CD14-positive monocyte (primary cell): Measurements from ENCODE around the gene ABCB9. TPM values are rescaled to one million over a fixed set of nuclear protein-coding genes. Genes with fewer than 3 reads are reported as not detected.

Source experiments
- DNase-seq, 3 donors: peaks; one replicate each; pipeline ENCODE4 v3.0.0-alpha.2; 2011 to 2022
- H2AFZ ChIP-seq: 2 replicates; pipeline ENCODE4 v1.6.0; 2012; ENCODE audit warnings: mild to moderate bottlenecking, low read depth, low read length, inconsistent platforms; ENCODE audit not compliant: insufficient read depth, poor library complexity, severe bottlenecking
- H3K27ac ChIP-seq, 2 donors: 1 replicate in 1 of 2; 2 replicates in 1 of 2; pipeline ENCODE4 v1.5.1; 2012 to 2013; ENCODE audit warnings: low read length in 2 of 2, control low read depth in 1 of 2, inconsistent platforms in 1 of 2, low read depth in 1 of 2, mild to moderate bottlenecking in 1 of 2
- H3K27me3 ChIP-seq, 2 donors: one replicate each; pipeline versions ENCODE4 v1.6.0 to v1.6.1; 2011 to 2013; ENCODE audit warnings: low read length in 2 of 2; ENCODE audit not compliant: control insufficient read depth in 2 of 2, insufficient read depth in 2 of 2
- H3K36me3 ChIP-seq, 2 donors: replicated peaks in 1 of 2; 1 replicate in 1 of 2; 2 replicates in 1 of 2; pipeline versions ENCODE4 v1.5.1 to v1.6.1; 2012 to 2013; ENCODE audit warnings: low read length in 2 of 2, control low read depth in 1 of 2, inconsistent platforms in 1 of 2, mild to moderate bottlenecking in 1 of 2; ENCODE audit not compliant: insufficient read depth in 2 of 2, control insufficient read depth in 1 of 2
- H3K4me1 ChIP-seq, 2 donors: 1 replicate in 1 of 2; 2 replicates in 1 of 2; pipeline versions ENCODE4 v1.5.1 to v1.6.1; 2012 to 2013; ENCODE audit warnings: low read length in 2 of 2, control low read depth in 1 of 2, inconsistent platforms in 1 of 2, mild to moderate bottlenecking in 1 of 2, moderate library complexity in 1 of 2; ENCODE audit not compliant: insufficient read depth in 2 of 2, control insufficient read depth in 1 of 2
- H3K4me2 ChIP-seq: replicated peaks from 2 replicates; pipeline ENCODE3; 2012; ENCODE audit warnings: low read length, moderate library complexity, mild to moderate bottlenecking; ENCODE audit not compliant: poor library complexity, severe bottlenecking; ENCODE audit errors: extremely low read depth
- H3K4me3 ChIP-seq, 3 experiments: fragments of 200-600 bp in 1 of 3; sonication (generic) in 1 of 3; replicated peaks in 1 of 3; 1 replicate in 2 of 3; 2 replicates in 1 of 3; pipeline ENCODE4 v1.5.1; 2011 to 2013; ENCODE audit warnings: low read length in 3 of 3, mild to moderate bottlenecking in 3 of 3, control low read depth in 2 of 3, low read depth in 2 of 3, inconsistent platforms in 1 of 3, moderate library complexity in 1 of 3
- H3K79me2 ChIP-seq: 2 replicates; pipeline ENCODE4 v1.6.0; 2012; ENCODE audit warnings: mild to moderate bottlenecking, control low read depth, inconsistent platforms, low read length, moderate library complexity; ENCODE audit not compliant: insufficient read depth
- H3K9ac ChIP-seq: 2 replicates; pipeline ENCODE4 v1.6.0; 2017; ENCODE audit warnings: low read length, mild to moderate bottlenecking; ENCODE audit not compliant: insufficient read depth, poor library complexity, severe bottlenecking
- H3K9me3 ChIP-seq, 2 donors: replicated peaks in 1 of 2; 1 replicate in 1 of 2; 2 replicates in 1 of 2; pipeline versions ENCODE4 v1.5.1 to v1.6.1; 2012 to 2013; ENCODE audit warnings: low read length in 2 of 2, control low read depth in 1 of 2; ENCODE audit not compliant: control insufficient read depth in 1 of 2, insufficient read depth in 1 of 2
- H4K20me1 ChIP-seq: 2 replicates; pipeline ENCODE4 v1.6.0; 2012; ENCODE audit warnings: mild to moderate bottlenecking, low read length, control low read depth, moderate library complexity; ENCODE audit not compliant: insufficient read depth
- H3K27ac Mint-ChIP-seq, 7 donors: one replicate each; pipeline ENCODE4 v1.8.0; 2020; ENCODE audit warnings: mild to moderate bottlenecking in 7 of 7, mixed read lengths in 7 of 7, moderate library complexity in 6 of 7, inconsistent platforms in 2 of 7
- H3K27me3 Mint-ChIP-seq, 3 donors: one replicate each; pipeline ENCODE4 v1.8.0; 2021 to 2022; ENCODE audit warnings: low read depth in 3 of 3, mild to moderate bottlenecking in 3 of 3, mixed read lengths in 3 of 3, moderate library complexity in 3 of 3, inconsistent platforms in 1 of 3
- H3K36me3 Mint-ChIP-seq, 2 donors: one replicate each; pipeline ENCODE4 v1.8.0; 2020; ENCODE audit warnings: mixed read lengths in 2 of 2, inconsistent platforms in 1 of 2, mild to moderate bottlenecking in 1 of 2
- H3K4me1 Mint-ChIP-seq: one replicate; pipeline ENCODE4 v1.8.0; 2020; ENCODE audit warnings: mild to moderate bottlenecking, mixed read lengths
- H3K4me3 Mint-ChIP-seq, 2 donors: one replicate each; pipeline ENCODE4 v1.8.0; 2020; ENCODE audit warnings: mild to moderate bottlenecking in 2 of 2, mixed read lengths in 2 of 2, moderate library complexity in 1 of 2
- H3K9me3 Mint-ChIP-seq, 7 donors: one replicate each; pipeline ENCODE4 v1.8.0; 2020 to 2022; ENCODE audit warnings: mixed read lengths in 7 of 7, mild to moderate bottlenecking in 6 of 7, moderate library complexity in 6 of 7, inconsistent platforms in 2 of 7
- CTCF ChIP-seq: fragments of 200-600 bp; IDR thresholded peaks from one replicate; pipeline ENCODE4 v1.8.0; 2022; ENCODE audit warnings: antibody characterized with exemption, mild to moderate bottlenecking
- WGBS: methylation state at CpG from one replicate; pipeline ENCODE4 v1.1.5; 2013; ENCODE audit warnings: missing lambda C conversion rate; ENCODE audit not compliant: insufficient coverage; 5-methylcytosine and 5-hydroxymethylcytosine counted together
- intact Hi-C, 2 donors: fragments of 100-400 bp; cut with micrococcal nuclease; formaldehyde crosslinking; loops; one replicate each; pipeline versions ENCODE4 v1.15.0 to v1.15.1; 2023
- polyA plus RNA-seq, 3 donors: library from polyadenylated mRNA; depleted of rRNA in 1 of 3; unstranded in 2 of 3; stranded (reverse) in 1 of 3; fragments of 300-500 nt in 2 of 3; fragments of >200 nt in 1 of 3; fragmentation: Illumina TruSeq in 2 of 3; gene quantifications; 1 replicate in 2 of 3; 2 replicates in 1 of 3; pipeline ENCODE4 v1.2.3, GENCODE V29; 2012 to 2021

Gene ABCB9
- polyA plus RNA-seq, 3 donors, result 0.14 to 1.2 (median 0.22) TPM

DNA sequence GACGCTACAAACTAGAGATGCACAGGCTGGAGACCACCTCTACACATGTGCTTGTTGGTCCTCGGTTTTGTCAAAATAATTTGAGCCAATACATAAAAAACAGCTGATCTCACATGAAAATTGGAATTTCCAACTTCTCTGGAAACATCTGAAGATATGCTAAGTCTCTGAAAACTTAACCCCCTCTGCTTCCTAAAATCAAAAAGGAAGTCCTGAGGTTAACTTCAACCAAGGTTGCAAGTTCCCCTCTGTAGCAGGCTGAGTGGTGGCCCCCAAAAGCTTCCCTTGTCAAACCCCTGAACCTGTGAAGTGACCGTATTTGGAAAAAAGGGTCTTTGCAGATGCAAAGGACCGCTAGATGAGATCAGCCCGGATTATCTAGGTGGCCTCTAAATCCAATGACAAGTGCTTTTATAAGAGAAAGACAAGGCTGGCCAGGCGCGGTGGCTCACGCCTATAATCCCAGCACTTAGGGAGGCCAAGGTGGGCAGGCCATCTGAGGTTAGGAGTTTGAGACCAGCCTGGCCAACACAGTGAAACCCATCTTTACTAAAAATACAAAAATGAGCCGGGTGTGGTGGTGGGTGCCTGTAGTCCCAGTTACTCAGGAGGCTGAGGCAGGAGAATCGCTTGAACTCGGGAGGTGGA, 38.4 kb downstream of the ABCB9 start:
- H3K9me3 Mint-ChIP-seq, result peaks cover 0 to 1% (median 0%) of the 10 kb centered on the region in 7 donors
- peak overlapping the region in 1 of 3 experiments; percentile 18 for H3K4me3 ChIP-seq
- no peaks in the 10 kb centered on the region for H3K36me3 Mint-ChIP-seq
- peak overlapping the region in 1 of 2 donors; percentile 61 for H3K4me3 Mint-ChIP-seq
- no peaks in the 10 kb centered on the region for H3K27me3 ChIP-seq
- TF ChIP-seq CTCF, result no peak
- peaks cover 0 to 1% (median 0%) of the 10 kb centered on the region in 3 donors for H3K27me3 Mint-ChIP-seq
- H3K9me3 ChIP-seq, result no peaks in the 10 kb centered on the region
- H3K79me2 ChIP-seq, result no peaks in the 10 kb centered on the region
- H3K4me2 ChIP-seq, result no peak overlapping the region
- H4K20me1 ChIP-seq, result no peaks in the 10 kb centered on the region
- no peak overlapping the region for H2AFZ ChIP-seq
- H3K27ac Mint-ChIP-seq, result peak overlapping the region; percentile 42 to 83 (median 64)
- H3K9ac ChIP-seq, result no peak overlapping the region
- peaks cover 19% of the 10 kb centered on the region for H3K4me1 Mint-ChIP-seq
- no peaks in the 10 kb centered on the region for H3K36me3 ChIP-seq
- intact Hi-C loops, result no loop called here
- 19% methylated on average over 5 of the region's 11 CpGs for WGBS
- peak in 2 of 3 donors; percentile 27 to 56 for DNase-seq
- H3K4me1 ChIP-seq, result peaks cover 16 to 26% of the 10 kb centered on the region in 2 donors
- H3K27ac ChIP-seq, result no peak overlapping the region

DNA sequence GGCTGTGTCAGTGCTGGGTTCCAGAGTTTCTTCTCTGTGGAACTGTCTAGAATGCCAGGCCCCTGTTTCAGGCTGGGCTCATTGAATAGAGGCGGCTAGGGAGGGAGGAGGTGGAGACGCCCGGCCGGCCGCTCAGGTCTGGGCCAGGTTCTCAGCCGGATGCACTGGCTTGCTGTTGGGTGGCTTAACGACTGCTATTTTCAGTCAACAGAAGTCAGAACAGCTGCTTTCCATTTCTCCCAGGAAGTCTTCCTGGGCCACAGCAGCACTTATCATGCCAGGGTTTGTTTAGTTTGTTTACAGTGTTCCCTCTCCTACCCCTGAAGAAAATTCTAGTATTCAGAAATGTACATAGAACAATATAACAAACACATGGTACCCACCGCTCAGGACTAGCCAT, 44.3 kb downstream of the ABCB9 start:
- H3K27ac Mint-ChIP-seq, result no peak overlapping the region
- DNase-seq, result no peak
- H3K36me3 Mint-ChIP-seq, result no peaks in the 10 kb centered on the region
- Histone ChIP-seq H3K9me3 (no peaks in the 10 kb centered on the region), H3K36me3 (no peaks in the 10 kb centered on the region), H3K27me3 (no peaks in the 10 kb centered on the region), H3K4me3 (no peak overlapping the region), H3K4me2 (no peak overlapping the region), H2AFZ (no peak overlapping the region), H3K27ac (no peak overlapping the region), H3K4me1 (peaks cover 18 to 23% of the 10 kb centered on the region in 2 donors), H4K20me1 (no peaks in the 10 kb centered on the region), H3K9ac (no peak overlapping the region), H3K79me2 (no peaks in the 10 kb centered on the region)
- peaks cover 0 to 1% (median 0%) of the 10 kb centered on the region in 7 donors for H3K9me3 Mint-ChIP-seq
- no peak for TF ChIP-seq CTCF
- H3K4me3 Mint-ChIP-seq, result no peak overlapping the region
- intact Hi-C loops, result no loop called here
- peaks cover 0 to 2% (median 2%) of the 10 kb centered on the region in 3 donors for H3K27me3 Mint-ChIP-seq
- H3K4me1 Mint-ChIP-seq, result peaks cover 25% of the 10 kb centered on the region
- no CpG with 5 or more reads among the region's 8 CpGs for WGBS
